Tibial nerve (tissue), 3 donors: Measurements from ENCODE around the gene CCNH.

Experiments used
- POLR2A ChIP-seq, 2 donors: fragments of 450-650 bp; IDR thresholded peaks; one replicate each; pipeline ENCODE4 v1.6.1; 2017; ENCODE audit warnings: antibody characterized with exemption in 2 of 2, mild to moderate bottlenecking in 2 of 2, moderate library complexity in 2 of 2
- TF ChIP-seq, protein P1 (sequence below), 5 experiments: fragments of 200-600 bp in 3 of 5; fragments of 450-650 bp in 2 of 5; sonication (generic) in 3 of 5; IDR thresholded peaks; one replicate each; pipeline ENCODE4 v1.5.1; 2016 to 2019; ENCODE audit warnings: antibody characterized with exemption in 5 of 5, mild to moderate bottlenecking in 3 of 5, moderate library complexity in 2 of 5

DNA sequence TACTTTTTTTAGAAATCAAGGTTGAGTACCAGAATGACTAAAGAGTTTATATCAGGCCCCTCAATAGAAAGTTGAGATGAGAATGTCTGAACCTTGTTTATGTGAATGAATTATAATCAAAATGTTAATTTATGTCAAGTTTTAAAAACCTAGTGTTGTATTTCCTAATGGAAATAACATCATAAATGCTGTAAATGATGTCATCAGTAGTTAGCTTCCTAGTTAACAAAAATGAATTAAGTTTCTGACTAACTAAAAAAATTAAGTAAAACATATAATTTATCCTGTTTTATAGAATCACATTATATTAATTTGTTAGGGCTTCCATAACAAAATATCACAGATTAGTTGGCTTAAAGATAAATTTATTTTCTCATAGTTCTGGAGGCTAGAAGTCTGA is 45.0 kb upstream of the CCNH start:
- TF ChIP-seq, protein P1, sequence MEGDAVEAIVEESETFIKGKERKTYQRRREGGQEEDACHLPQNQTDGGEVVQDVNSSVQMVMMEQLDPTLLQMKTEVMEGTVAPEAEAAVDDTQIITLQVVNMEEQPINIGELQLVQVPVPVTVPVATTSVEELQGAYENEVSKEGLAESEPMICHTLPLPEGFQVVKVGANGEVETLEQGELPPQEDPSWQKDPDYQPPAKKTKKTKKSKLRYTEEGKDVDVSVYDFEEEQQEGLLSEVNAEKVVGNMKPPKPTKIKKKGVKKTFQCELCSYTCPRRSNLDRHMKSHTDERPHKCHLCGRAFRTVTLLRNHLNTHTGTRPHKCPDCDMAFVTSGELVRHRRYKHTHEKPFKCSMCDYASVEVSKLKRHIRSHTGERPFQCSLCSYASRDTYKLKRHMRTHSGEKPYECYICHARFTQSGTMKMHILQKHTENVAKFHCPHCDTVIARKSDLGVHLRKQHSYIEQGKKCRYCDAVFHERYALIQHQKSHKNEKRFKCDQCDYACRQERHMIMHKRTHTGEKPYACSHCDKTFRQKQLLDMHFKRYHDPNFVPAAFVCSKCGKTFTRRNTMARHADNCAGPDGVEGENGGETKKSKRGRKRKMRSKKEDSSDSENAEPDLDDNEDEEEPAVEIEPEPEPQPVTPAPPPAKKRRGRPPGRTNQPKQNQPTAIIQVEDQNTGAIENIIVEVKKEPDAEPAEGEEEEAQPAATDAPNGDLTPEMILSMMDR (IDR thresholded peaks at IDR 0.05) = no peak
- no peak for TF ChIP-seq POLR2A (IDR thresholded peaks at IDR 0.05)
